HUES6 (cell line): ENCODE data around the gene GGACT.

ENCODE experiments used
- H3K27ac ChIP-seq: 2 replicates; pipeline ENCODE4 v1.7.0; 2013; ENCODE audit warnings: low read depth, mild to moderate bottlenecking, low read length, inconsistent platforms
- H3K27me3 ChIP-seq: 2 replicates; pipeline ENCODE4 v1.6.1; 2013; ENCODE audit warnings: low read length; ENCODE audit not compliant: control insufficient read depth, insufficient read depth
- H3K36me3 ChIP-seq: 2 replicates; pipeline ENCODE4 v1.6.1; 2013; ENCODE audit warnings: low read length; ENCODE audit not compliant: control insufficient read depth, insufficient read depth
- H3K4me1 ChIP-seq: 2 replicates; pipeline ENCODE4 v1.6.1; 2013; ENCODE audit warnings: low read length; ENCODE audit not compliant: control insufficient read depth, insufficient read depth
- H3K4me3 ChIP-seq: 2 replicates; pipeline ENCODE4 v1.5.1; 2013; ENCODE audit warnings: low read depth, low read length
- H3K9ac ChIP-seq: one replicate; pipeline ENCODE4 v1.6.1; 2013; ENCODE audit warnings: mild to moderate bottlenecking, low read length
- H3K9me3 ChIP-seq: 2 replicates; pipeline ENCODE4 v1.6.1; 2013; ENCODE audit warnings: low read depth, low read length; ENCODE audit not compliant: control insufficient read depth, insufficient read depth

The GGACT gene

GRCh38 chr13:100536643-100537180 lies 51.9 kb downstream of the GGACT start:
- no peak overlapping the region for H3K4me3 ChIP-seq
- H3K36me3 ChIP-seq, result no peaks in the 10 kb centered on the region
- H3K27me3 ChIP-seq, result no peaks in the 10 kb centered on the region
- H3K27ac ChIP-seq, result no peak overlapping the region
- H3K9me3 ChIP-seq, result no peaks in the 10 kb centered on the region
- H3K4me1 ChIP-seq, result no peaks in the 10 kb centered on the region; the same call in 1 of the 2 replicates
- no peak overlapping the region for H3K9ac ChIP-seq

- Histone ChIP-seq H3K4me1 (peaks cover 5% of the 10 kb centered on the region), H3K9me3 (no peaks in the 10 kb centered on the region), H3K9ac (no peak overlapping the region), H3K27me3 (no peaks in the 10 kb centered on the region), H3K27ac (no peak overlapping the region), H3K36me3 (no peaks in the 10 kb centered on the region), H3K4me3 (no peak overlapping the region)
Observed at GRCh38 chr13:100535426-100536135, 53.0 kb downstream of the GGACT start.

- Histone ChIP-seq H3K9me3 (no peaks in the 10 kb centered on the region), H3K9ac (no peak overlapping the region), H3K4me3 (no peak overlapping the region), H3K4me1 (peaks cover 12% of the 10 kb centered on the region), H3K27ac (no peak overlapping the region), H3K27me3 (no peaks in the 10 kb centered on the region), H3K36me3 (no peaks in the 10 kb centered on the region)
Observed at GRCh38 chr13:100534911-100535310, 53.7 kb downstream of the GGACT start.

DNA sequence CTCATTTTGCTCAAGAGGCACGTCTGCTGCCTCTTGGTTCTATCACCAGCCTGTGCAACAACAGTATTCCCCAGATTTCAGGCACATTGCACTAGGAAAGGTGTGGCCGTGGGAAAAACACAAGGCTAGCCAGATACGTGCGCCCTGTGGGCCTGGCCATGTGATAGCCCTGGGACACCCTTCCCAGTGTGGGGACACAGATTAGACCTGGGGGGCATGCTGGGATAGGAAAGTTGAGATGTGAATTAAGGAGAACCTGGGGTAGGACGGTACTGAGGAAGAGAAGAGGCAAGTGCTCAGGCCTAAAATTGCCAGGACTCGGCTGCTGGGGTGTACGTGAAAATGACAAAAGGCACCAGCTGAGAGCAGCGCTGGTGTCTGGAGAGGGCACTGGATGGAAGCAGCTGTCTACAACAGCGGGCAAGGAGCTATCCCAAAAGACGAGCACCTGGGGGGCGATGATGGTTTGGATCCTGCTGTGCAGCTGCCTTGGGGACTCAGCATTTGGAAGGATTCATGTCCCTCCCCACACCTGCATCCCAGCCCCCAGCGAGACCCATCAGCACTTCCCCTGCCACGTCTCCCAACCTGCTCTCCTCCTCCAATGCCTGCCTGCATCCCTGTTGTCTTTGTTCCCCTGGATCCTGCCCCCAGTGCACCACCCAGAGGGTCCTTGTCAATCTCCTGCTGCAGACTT lies 54.3 kb downstream of the GGACT start:
- Histone ChIP-seq H3K9ac (no peak overlapping the region), H3K27me3 (no peaks in the 10 kb centered on the region), H3K4me1 (peaks cover 14% of the 10 kb centered on the region), H3K4me3 (no peak overlapping the region), H3K36me3 (0 out of 2 replicates have a peak, but pooled peaks cover 6% of the 10 kb centered on the region), H3K27ac (no peak overlapping the region), H3K9me3 (no peaks in the 10 kb centered on the region)

DNA sequence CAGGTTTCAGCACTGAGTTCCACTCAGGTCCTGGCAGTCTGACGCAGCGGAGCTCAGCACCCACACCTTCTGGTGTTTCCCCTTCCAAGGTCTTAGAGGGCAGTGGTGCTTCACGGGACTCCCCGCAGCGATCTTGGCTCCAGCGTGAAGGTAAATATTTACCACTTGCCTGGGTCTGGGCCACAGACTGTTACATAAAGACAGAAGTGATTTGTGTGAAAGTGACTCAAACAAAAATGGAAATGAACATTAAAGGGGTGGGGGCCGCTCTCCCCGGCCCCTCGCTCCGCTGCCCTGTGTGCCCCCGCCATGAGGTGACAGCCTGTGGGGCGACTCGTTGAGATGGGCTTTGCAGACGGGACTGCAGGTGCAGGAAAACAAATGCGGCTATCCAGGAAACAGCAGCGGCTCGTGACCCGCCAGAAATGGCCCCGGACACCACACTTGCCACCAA lies 55.0 kb downstream of the GGACT start:
- H3K27me3 ChIP-seq, result no peaks in the 10 kb centered on the region
- peaks cover 11% of the 10 kb centered on the region; the same call in 1 of the 2 replicates for H3K36me3 ChIP-seq
- H3K4me1 ChIP-seq, result peaks cover 14% of the 10 kb centered on the region
- no peaks in the 10 kb centered on the region for H3K9me3 ChIP-seq
- no peak overlapping the region for H3K27ac ChIP-seq
- no peak overlapping the region for H3K9ac ChIP-seq
- no peak overlapping the region for H3K4me3 ChIP-seq

- Histone ChIP-seq H3K27me3 (no peaks in the 10 kb centered on the region), H3K4me3 (no peak overlapping the region), H3K4me1 (peaks cover 14% of the 10 kb centered on the region), H3K36me3 (peaks cover 14% of the 10 kb centered on the region; the same call in 1 of the 2 replicates), H3K9me3 (no peaks in the 10 kb centered on the region), H3K27ac (no peak overlapping the region), H3K9ac (no peak overlapping the region)
Observed at GRCh38 chr13:100532836-100533435, 55.7 kb downstream of the GGACT start.

- H3K27me3 ChIP-seq, result no peaks in the 10 kb centered on the region
- no peak overlapping the region for H3K9ac ChIP-seq
- H3K27ac ChIP-seq, result no peak overlapping the region
- peaks cover 14% of the 10 kb centered on the region for H3K4me1 ChIP-seq
- H3K4me3 ChIP-seq, result no peak overlapping the region
- peaks cover 14% of the 10 kb centered on the region; the same call in 1 of the 2 replicates for H3K36me3 ChIP-seq
- H3K9me3 ChIP-seq, result no peaks in the 10 kb centered on the region
Observed at GRCh38 chr13:100532090-100532766, 56.4 kb downstream of the GGACT start.

DNA sequence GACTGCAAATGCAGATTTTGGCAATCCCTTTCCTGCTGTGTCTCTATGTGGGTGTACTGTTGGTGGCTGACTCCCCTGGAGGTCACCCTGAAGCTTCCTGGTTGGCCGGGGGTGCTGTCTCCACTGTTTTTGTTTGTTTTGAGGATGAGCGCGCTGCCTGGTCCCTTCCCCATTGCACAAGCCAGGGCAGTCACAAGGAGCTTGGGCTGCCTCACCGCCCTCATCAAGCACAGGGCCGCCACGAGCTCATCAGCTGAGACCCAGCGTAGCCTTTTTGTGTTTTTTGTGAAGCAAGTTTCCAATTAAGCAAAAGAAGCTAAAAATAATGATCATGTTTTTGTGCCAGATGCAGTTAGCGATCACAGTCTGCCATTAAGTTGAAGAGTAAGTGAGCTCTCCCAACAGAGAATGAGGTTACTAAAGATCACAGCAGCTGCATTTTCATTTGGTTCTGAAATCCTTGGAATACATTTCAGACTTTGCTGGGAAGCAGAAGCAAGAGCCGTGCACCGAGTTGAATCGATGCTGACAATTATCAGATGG lies 57.8 kb downstream of the GGACT start:
- Histone ChIP-seq H3K9me3 (no peaks in the 10 kb centered on the region), H3K4me3 (no peak overlapping the region), H3K27me3 (no peaks in the 10 kb centered on the region), H3K36me3 (peaks cover 14% of the 10 kb centered on the region; the same call in 1 of the 2 replicates), H3K27ac (no peak overlapping the region), H3K9ac (no peak overlapping the region), H3K4me1 (peaks cover 26% of the 10 kb centered on the region)

- no peak overlapping the region for H3K27ac ChIP-seq
Observed at GRCh38 chr13:100529666-100530377, 58.8 kb downstream of the GGACT start.

GRCh38 chr13:100528820-100529219 lies 59.8 kb downstream of the GGACT start:
- peaks cover 35% of the 10 kb centered on the region for H3K4me1 ChIP-seq

More at GRCh38 chr13:100529666-100530377, 58.8 kb downstream of the GGACT start:
- H3K36me3 ChIP-seq, result peaks cover 14% of the 10 kb centered on the region; the same call in 1 of the 2 replicates
- H3K27me3 ChIP-seq, result no peaks in the 10 kb centered on the region
- no peaks in the 10 kb centered on the region for H3K9me3 ChIP-seq
- H3K4me1 ChIP-seq, result peaks cover 34% of the 10 kb centered on the region
- no peak overlapping the region for H3K9ac ChIP-seq
- H3K4me3 ChIP-seq, result no peak overlapping the region

More at GRCh38 chr13:100528820-100529219, 59.8 kb downstream of the GGACT start:
- H3K9ac ChIP-seq, result no peak overlapping the region
- H3K36me3 ChIP-seq, result peaks cover 14% of the 10 kb centered on the region; the same call in 1 of the 2 replicates
- no peak overlapping the region for H3K27ac ChIP-seq
- no peaks in the 10 kb centered on the region for H3K9me3 ChIP-seq
- H3K4me3 ChIP-seq, result no peak overlapping the region
- no peaks in the 10 kb centered on the region for H3K27me3 ChIP-seq
